ACHN (cell line): ENCODE data around the gene TSKU.

Experiments
- DNase-seq: peaks from one replicate; pipeline ENCODE4 v3.0.0-alpha.2; 2015
- in situ Hi-C: cut with HindIII; loops from 2 replicates; pipeline ENCODE4 v1.10.0; 2017; ENCODE audit warnings: low sequenced_read_pairs, low pct_ligation_motif_present, low pct_unique_long_range_greater_than_20kb

TSKU gene

DNA sequence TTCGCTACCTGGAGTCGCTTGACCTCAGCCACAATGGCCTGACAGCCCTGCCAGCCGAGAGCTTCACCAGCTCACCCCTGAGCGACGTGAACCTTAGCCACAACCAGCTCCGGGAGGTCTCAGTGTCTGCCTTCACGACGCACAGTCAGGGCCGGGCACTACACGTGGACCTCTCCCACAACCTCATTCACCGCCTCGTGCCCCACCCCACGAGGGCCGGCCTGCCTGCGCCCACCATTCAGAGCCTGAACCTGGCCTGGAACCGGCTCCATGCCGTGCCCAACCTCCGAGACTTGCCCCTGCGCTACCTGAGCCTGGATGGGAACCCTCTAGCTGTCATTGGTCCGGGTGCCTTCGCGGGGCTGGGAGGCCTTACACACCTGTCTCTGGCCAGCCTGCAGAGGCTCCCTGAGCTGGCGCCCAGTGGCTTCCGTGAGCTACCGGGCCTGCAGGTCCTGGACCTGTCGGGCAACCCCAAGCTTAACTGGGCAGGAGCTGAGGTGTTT is 12.8 kb downstream of the TSKU start:
- DNase-seq: no peak
- in situ Hi-C loops: no loop called here

DNA sequence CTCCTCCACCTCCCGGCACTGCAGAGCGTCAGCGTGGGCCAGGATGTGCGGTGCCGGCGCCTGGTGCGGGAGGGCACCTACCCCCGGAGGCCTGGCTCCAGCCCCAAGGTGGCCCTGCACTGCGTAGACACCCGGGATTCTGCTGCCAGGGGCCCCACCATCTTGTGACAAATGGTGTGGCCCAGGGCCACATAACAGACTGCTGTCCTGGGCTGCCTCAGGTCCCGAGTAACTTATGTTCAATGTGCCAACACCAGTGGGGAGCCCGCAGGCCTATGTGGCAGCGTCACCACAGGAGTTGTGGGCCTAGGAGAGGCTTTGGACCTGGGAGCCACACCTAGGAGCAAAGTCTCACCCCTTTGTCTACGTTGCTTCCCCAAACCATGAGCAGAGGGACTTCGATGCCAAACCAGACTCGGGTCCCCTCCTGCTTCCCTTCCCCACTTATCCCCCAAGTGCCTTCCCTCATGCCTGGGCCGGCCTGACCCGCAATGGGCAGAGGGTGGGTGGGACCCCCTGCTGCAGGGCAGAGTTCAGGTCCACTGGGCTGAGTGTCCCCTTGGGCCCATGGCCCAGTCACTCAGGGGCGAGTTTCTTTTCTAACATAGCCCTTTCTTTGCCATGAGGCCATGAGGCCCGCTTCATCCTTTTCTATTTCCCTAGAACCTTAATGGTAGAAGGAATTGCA is 13.5 kb downstream of the TSKU start:
- in situ Hi-C loops: no loop called here
- no peak for DNase-seq

DNA sequence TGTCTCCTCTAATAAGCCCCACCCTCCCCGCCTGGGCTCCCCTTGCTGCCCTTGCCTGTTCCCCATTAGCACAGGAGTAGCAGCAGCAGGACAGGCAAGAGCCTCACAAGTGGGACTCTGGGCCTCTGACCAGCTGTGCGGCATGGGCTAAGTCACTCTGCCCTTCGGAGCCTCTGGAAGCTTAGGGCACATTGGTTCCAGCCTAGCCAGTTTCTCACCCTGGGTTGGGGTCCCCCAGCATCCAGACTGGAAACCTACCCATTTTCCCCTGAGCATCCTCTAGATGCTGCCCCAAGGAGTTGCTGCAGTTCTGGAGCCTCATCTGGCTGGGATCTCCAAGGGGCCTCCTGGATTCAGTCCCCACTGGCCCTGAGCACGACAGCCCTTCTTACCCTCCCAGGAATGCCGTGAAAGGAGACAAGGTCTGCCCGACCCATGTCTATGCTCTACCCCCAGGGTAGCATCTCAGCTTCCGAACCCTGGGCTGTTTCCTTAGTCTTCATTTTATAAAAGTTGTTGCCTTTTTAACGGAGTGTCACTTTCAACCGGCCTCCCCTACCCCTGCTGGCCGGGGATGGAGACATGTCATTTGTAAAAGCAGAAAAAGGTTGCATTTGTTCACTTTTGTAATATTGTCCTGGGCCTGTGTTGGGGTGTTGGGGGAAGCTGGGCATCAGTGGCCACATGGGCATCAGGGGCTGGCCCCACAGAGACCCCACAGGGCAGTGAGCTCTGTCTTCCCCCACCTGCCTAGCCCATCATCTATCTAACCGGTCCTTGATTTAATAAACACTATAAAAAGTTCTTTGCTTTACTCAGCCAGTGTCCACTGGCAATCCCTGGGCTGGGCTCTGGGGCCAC is 14.4 kb downstream of the TSKU start:
- no peak for DNase-seq
- in situ Hi-C loops: no loop called here

DNA sequence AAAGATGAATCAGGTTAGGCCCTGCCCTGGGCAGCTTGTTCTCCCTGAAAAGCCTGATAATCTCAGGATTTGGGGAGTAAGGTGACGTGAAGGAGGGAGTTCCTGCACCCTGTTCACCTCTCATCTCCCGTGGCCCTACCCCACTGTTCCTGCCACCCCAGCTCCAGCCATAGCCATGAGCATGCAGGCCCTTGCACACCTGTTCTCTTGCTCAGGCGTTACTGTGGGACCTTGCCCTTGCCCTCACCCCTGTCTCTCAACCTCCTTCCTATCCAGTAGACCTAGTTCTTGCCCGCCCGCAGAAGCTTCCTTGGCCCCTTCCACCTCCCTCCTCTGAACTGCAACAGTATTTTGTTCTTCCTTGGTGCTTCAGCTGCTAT is 15.0 kb downstream of the TSKU start:
- in situ Hi-C loops: no loop called here
- no peak for DNase-seq

GRCh38 chr11:76798671-76799065 is 15.5 kb downstream of the TSKU start:
- in situ Hi-C loops: no loop called here
- no peak for DNase-seq

GRCh38 chr11:76799066-76799804 is 16.1 kb downstream of the TSKU start:
- in situ Hi-C loops: no loop called here
- peak; percentile 60 for DNase-seq

DNA sequence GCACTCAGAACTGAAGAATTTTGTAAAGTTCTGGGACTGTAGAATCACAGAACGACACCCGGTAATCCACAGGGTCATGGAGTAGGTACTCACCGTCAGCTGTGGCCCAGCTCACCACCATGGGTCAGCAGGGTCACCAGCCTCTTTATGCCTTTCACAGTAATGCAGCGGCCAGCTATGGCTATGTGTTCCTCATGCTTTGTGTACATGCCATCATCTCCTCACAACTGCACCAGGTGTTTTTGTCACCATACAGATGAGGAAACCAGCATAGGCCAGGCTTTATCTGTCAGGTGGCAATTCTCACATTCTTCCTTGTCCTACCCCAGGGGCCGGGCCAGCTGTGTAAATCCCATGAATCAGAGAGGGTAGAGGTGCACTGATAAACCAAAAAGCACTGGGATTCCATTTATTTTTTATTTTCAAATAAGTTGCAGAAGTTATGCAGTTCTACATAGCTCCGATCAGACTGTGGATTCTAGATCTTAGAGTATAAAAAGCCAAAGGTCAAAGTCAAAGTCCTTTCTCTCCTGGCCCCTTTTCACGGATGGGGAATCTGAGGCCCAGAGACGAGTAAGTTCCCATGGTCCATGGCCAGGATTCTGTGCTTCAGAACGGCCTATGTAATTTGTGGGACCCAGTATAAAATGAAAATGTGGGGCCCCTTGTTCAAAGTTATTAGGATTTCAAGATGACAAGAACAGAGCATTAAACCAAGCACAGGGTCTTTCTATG is 17.5 kb downstream of the TSKU start:
- in situ Hi-C loops: no loop called here
- no peak for DNase-seq

DNA sequence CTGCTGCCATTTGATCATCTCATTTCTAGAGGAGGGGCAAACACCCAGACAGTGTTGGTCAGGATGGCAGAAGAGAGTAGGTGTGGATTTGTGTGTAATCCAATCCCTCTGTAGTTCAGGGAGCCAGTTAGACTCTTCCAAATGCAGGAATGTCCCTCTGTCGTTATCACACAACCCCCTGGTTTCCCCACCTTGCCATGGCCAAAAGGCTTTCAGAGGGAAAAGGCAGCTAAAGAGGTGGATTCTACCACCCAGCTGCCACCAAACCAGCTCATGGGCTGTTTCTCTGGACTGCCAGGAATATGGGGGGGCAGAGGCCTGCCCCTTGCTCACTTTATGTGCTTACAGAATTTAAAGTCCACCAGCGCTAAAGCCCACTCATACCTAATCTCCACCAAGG is 18.1 kb downstream of the TSKU start:
- in situ Hi-C loops: no loop called here
- no peak for DNase-seq

DNA sequence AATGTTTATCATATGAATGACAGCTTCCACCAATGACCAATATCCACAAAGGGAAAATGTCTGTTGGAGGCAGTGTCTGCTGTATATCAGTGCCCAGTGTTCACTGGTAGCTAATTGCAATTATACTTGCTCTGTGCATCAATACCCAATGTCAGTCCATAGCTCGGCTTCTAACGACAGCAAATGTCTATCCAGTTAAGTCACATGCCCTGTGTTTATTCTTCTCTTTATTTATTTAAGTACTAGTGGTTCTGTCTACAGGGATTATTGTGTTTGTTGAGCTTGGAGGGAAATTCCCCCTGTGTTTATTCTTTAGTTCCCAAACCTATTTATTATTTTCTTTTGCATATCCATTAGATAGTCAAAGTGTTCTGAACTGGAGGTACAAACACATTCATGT is 18.6 kb downstream of the TSKU start:
- DNase-seq: no peak
- in situ Hi-C loops: no loop called here

GRCh38 chr11:76802151-76802550 is 19.0 kb downstream of the TSKU start:
- in situ Hi-C loops: no loop called here
- DNase-seq: no peak

DNA sequence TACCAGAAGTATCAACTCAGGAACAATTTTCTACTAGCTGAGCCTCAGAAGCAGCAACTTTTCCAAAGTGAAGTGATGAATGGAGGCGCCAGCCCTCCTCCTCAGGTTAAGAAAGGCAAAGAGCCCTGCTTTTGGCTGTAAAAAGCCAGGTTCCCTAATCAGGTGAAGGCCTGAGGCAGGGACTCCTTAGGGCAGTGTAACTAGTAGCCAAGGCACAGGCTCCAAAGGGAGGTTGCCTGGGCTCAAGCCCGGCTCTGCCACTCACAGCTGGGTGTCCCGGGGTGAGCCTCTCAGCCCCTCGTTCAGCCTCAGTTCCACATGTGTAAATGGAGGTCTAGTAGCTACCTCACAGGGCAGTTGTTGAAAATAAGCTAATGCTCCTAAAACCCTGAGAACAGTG is 19.5 kb downstream of the TSKU start:
- no peak for DNase-seq
- in situ Hi-C loops: no loop called here

DNA sequence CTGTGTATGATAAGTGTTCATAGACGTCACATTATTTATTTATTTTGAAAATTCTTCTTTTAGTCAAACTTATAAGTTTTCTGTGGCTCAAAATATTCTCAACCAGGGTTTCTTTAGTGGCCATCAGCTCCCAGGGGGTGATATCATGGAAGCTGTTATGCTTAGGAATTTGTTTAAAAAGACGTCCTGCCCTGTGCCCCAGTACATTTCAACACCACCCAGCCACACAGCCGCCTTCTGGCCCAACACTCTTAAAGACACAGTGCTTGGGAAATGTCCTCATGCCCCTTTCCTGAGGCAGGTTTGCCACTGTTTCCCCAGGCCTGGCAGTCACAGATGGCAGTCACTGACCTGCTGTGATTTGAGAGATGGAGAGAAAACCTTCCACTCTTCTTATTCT is 19.9 kb downstream of the TSKU start:
- in situ Hi-C loops: no loop called here
- DNase-seq: no peak

DNA sequence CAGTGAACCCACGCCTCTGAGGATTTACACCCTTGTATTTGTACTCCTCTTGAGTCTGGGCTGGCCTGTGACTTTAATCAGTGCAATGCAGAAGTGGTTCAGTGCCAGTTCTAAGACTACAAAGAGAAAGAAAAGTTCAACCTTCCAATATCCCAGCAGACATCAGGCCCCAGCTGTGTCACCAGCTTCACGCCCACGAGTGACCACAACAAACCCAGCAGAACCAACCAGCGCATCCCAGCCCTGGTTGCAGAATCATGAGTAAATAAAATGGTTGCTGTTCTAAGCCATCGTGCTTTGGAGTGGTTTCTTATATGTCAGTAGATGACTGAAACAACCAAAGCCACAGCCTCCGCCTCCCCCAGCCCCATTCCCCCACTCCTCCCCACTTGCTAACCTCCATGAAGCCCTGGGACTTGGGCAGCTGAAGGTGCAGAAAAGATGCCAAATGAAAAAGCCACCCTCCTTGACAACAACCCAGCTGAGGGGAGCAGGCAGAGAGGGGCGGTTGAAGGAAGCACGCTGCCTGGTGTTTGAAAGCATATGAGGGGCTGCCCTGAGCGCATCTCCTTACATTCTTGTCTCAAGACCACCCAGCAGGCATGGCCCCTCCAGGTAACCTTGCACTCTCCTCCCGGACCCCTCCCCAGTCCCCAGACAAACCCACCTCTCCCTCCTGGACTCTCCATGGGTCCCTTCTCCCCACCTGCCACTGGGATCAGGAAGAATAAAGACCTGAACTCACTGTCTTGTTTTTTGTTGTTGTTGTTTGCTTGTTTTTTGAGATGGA is 20.9 kb downstream of the TSKU start:
- in situ Hi-C loops: no loop called here
- DNase-seq: no peak

GRCh38 chr11:76805206-76805913 is 22.2 kb downstream of the TSKU start:
- in situ Hi-C loops: no loop called here
- DNase-seq: no peak

- in situ Hi-C loops: no loop called here
- no peak for DNase-seq
These were observed 23.0 kb downstream of the TSKU start for GRCh38 chr11:76806131-76806530.

DNA sequence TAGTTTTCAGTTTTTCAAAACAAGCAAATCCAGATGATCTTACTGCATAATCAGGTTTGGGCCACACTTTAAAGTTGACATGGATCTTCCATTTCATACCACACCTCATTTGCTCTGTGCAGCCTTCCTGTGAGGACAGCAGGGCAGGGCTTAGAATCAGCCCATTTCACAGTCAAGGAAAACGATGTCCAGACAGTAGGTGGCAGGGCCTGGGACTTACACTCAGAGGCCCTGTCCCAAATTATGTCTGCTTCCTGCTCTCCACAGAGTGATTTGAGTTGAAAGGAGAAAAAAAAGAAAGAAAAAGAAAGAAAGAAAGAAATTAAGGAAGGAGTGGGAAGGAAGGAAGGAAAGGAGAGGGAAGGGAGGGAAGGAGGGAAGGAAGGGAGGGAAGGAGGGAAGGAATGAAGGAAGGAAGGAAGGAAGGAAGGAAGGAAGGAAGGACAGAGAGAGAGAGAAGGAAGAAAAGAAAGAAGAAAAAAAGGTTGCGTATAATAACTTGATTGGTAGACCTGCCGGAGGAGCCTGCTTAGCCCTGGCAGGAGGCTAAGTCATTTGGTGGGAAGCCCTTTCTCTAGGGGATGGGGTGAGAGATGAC is 23.6 kb downstream of the TSKU start:
- DNase-seq: no peak
- in situ Hi-C loops: no loop called here

DNA sequence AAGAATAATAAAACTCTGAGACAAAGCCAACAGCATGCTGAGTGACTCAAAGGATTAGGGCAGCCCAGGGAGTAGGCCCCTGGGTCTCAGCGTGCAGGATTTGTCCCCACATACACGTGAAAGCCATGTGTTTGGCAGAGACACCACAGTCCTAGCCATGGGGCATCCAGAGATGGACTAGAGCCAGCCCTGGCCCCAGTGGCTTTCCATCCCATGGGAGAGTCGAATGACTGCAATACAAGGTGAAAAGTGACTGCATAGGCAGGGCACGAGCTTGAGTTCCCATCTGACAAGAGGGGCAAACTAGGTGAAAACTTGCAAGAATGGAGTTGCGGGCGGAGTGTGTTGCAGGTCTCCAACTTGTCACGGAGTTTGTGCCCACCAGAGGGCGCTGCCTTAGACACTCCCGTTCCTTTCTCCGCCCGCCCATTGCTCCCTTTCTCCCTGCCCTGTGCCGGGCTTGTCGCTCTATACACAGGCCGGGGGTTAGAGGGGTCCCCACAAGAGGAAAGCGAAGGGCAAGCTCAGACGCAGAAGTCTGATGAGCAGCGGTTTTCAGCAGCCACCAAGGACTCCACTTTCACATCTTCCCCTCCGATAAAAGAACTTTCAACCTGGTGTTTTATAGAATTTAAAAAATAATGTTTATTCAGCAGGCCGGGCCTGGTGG is 24.2 kb downstream of the TSKU start:
- in situ Hi-C loops: no loop called here
- DNase-seq: peak; percentile 52
